Prostate gland (tissue), 2 donors: ENCODE data around the gene PDIA4. TPM values are rescaled to one million over a fixed set of nuclear protein-coding genes. Genes with fewer than 3 reads are reported as not detected.

Experiments
- DNase-seq: peaks from one replicate; pipeline ENCODE4 v3.0.0-alpha.2; 2019; ENCODE audit warnings: low spot score
- H3K27ac ChIP-seq, 2 donors: fragments of 200-600 bp; sonication (generic); 2 replicates each; pipeline ENCODE4 v1.5.1; 2017 to 2019
- H3K27me3 ChIP-seq: fragments of 200-600 bp; sonication (generic); replicated peaks from 2 replicates; pipeline ENCODE4 v1.5.1; 2019; ENCODE audit not compliant: insufficient read depth
- H3K36me3 ChIP-seq, 2 donors: fragments of 200-600 bp; sonication (generic); 1 replicate in 1 of 2; 2 replicates in 1 of 2; pipeline versions ENCODE4 v1.5.1 to v1.8.1; 2017 to 2019
- H3K4me1 ChIP-seq: fragments of 200-600 bp; sonication (generic); replicated peaks from 2 replicates; pipeline ENCODE4 v1.5.1; 2019
- H3K4me3 ChIP-seq, 2 donors: fragments of 200-600 bp; sonication (generic); 2 replicates each; pipeline ENCODE4 v1.5.1; 2017 to 2019
- H3K9me3 ChIP-seq: fragments of 200-600 bp; sonication (generic); 2 replicates; pipeline ENCODE4 v1.5.1; 2017
- CTCF ChIP-seq, 4 experiments: fragments of 200-600 bp in 2 of 4; fragments of 450-650 bp in 2 of 4; sonication (generic) in 2 of 4; IDR thresholded peaks; 1 replicate in 3 of 4; 2 replicates in 1 of 4; pipeline ENCODE4 v1.5.1; 2016 to 2019; ENCODE audit warnings: antibody characterized with exemption in 4 of 4, mild to moderate bottlenecking in 2 of 4, moderate library complexity in 2 of 4
- POLR2A ChIP-seq: fragments of 450-650 bp; IDR thresholded peaks from one replicate; pipeline ENCODE4 v1.6.1; 2016; ENCODE audit warnings: antibody characterized with exemption, mild to moderate bottlenecking
- POLR2AphosphoS5 ChIP-seq: sonication (generic); formaldehyde crosslinking; IDR thresholded peaks from one replicate; pipeline ENCODE4 v1.6.1; 2017; ENCODE audit warnings: antibody characterized with exemption
- WGBS: methylation state at CpG from one replicate; pipeline ENCODE4 v1.1.5; 2018; 5-methylcytosine and 5-hydroxymethylcytosine counted together
- intact Hi-C: fragments of 100-400 bp; cut with DNase I; formaldehyde crosslinking; loops from one replicate; pipeline ENCODE4 v1.14.2; 2022
- small RNA-seq, 2 donors: library from RNA; depleted of rRNA; stranded (forward); fragments of <200 nt; gene quantifications; one replicate each; pipeline ENCODE3, GENCODE V24; 2016
- total RNA-seq, 2 donors: library from RNA; depleted of rRNA; stranded (reverse); fragments of >200 nt; gene quantifications; one replicate each; pipeline ENCODE4 v1.1.0, GENCODE V29; 2016

PDIA4 gene
- total RNA-seq, 2 donors from 2014 or later: 125 to 262 TPM

- Histone ChIP-seq H3K4me1 (no peaks in the 10 kb centered on the region), H3K4me3 (no peak overlapping the region), H3K9me3 (no peaks in the 10 kb centered on the region), H3K36me3 (no peaks in the 10 kb centered on the region), H3K27ac (no peak overlapping the region), H3K27me3 (no peaks in the 10 kb centered on the region)
- intact Hi-C loops: no loop called here
- no peak for TF ChIP-seq POLR2A
- no peak for TF ChIP-seq POLR2AphosphoS5
- TF ChIP-seq CTCF (IDR thresholded peaks at IDR 0.05): no peak
- no peak for DNase-seq
- 81% methylated on average over 9 of the region's 9 CpGs for WGBS
Measured at GRCh38 chr7:148958061-148958460, 70.2 kb downstream of the PDIA4 start.

DNA sequence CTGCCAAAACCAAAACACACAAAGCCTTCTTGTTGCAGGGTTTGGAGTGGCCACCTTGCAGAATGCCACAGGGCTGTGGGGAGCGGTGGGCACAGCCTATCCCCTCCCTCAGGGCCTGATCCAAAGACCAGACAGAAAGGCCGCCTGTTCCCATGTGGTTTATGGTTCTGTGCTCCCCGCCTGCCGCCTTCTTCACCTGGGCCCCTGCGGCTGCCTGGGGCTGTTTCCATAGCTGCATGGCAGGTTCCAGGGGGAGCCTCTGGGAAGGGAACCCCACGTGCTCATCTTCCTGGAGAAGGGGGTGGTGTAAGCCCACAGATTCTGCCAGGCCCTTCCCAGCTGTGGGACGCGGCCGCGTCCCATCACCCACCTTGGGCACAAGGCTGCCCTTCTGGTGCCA, 73.5 kb downstream of the PDIA4 start:
- Histone ChIP-seq H3K27ac (no peak overlapping the region), H3K9me3 (no peaks in the 10 kb centered on the region), H3K36me3 (no peaks in the 10 kb centered on the region), H3K4me3 (no peak overlapping the region), H3K27me3 (no peaks in the 10 kb centered on the region), H3K4me1 (no peaks in the 10 kb centered on the region)
- intact Hi-C loops: no loop called here
- no peak for DNase-seq
- TF ChIP-seq POLR2AphosphoS5 (no peak), POLR2A (no peak), CTCF (IDR thresholded peaks at IDR 0.05) (no peak)
- 42% methylated on average over 10 of the region's 10 CpGs for WGBS

DNA sequence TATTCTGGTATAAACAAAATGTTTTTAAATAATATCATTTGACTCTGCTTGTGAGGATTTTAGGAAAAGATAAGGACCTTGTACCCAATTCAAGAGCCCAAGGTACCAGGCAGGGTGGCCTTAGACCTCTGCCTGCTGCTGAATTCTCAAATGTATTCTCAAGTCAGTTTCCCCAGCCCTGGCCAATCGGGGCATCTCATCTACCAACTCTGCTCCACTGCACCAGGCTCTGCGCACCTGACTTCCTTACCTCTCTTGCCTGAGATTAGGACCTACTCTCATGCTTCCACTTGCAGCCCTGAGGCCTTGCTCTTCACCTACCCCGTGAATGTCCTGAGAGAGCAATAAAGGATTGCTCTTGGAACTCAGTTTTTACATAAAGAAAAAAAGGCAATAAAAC, 74.6 kb downstream of the PDIA4 start:
- 72% methylated on average over 3 of the region's 3 CpGs for WGBS
- Histone ChIP-seq H3K4me3 (no peak overlapping the region), H3K4me1 (no peaks in the 10 kb centered on the region), H3K27ac (no peak overlapping the region), H3K9me3 (no peaks in the 10 kb centered on the region), H3K27me3 (no peaks in the 10 kb centered on the region), H3K36me3 (no peaks in the 10 kb centered on the region)
- intact Hi-C loops: no loop called here
- TF ChIP-seq CTCF (IDR thresholded peaks at IDR 0.05) (no peak), POLR2A (no peak), POLR2AphosphoS5 (no peak)
- no peak for DNase-seq

Small RNAs within 50 kb of the gene (small RNA-seq; reads per million reads assigned to genes)
- gene COX6B1P1 (0 reads per million in 2 donors), gene RNU6-650P (0 reads per million in 2 donors), gene RNY1 (363 to 879 reads per million in 2 donors), gene RNY3 (29.2 to 96.4 reads per million in 2 donors), gene RNY4 (423 to 828 reads per million in 2 donors)

Other genes with a start within 250 kb of the PDIA4 start
- gene EZH2, start 144.2 kb downstream of the PDIA4 start, total RNA-seq: 1 to 10 TPM; 2.3 to 8.6 TPM
- gene ZNF786, start 62.2 kb upstream of the PDIA4 start, total RNA-seq: 10 to 100 TPM in 1 of 2 donors, 1 to 10 TPM in 1; 9.3 to 12.8 TPM
- 1 to 10 TPM; 2.8 to 4.0 TPM for gene ZNF425, start 97.8 kb upstream of the PDIA4 start, total RNA-seq
- 10 to 100 TPM; 27.6 to 28.9 TPM for gene ZNF398, start 118.9 kb upstream of the PDIA4 start, total RNA-seq
- 10 to 100 TPM; 30.0 to 33.2 TPM for gene ZNF282, start 167.0 kb upstream of the PDIA4 start, total RNA-seq
- gene ZNF212, start 211.1 kb upstream of the PDIA4 start, total RNA-seq: 10 to 100 TPM in 1 of 2 donors, 1 to 10 TPM in 1; 8.9 to 15.9 TPM
- gene ZNF783, start 233.7 kb upstream of the PDIA4 start, total RNA-seq: 10 to 100 TPM; 10.7 to 20.7 TPM